DOHH2 (cell line): Measurements from ENCODE around the gene KRT222.

Source experiments
- EZH2phosphoT487 ChIP-seq: fragments of 200-600 bp; sonication (generic); IDR thresholded peaks from 2 replicates; pipeline ENCODE4 v1.6.1; 2017; ENCODE audit warnings: borderline replicate concordance, mild to moderate bottlenecking, antibody characterized with exemption, low read length, moderate library complexity, mixed read lengths
- TF ChIP-seq, protein P1 (sequence below): fragments of 200-600 bp; sonication (generic); IDR thresholded peaks from one replicate; pipeline ENCODE4 v1.5.1; 2014; ENCODE audit warnings: antibody characterized with exemption, mild to moderate bottlenecking, low read depth, low read length; ENCODE audit not compliant: poor library complexity, severe bottlenecking

DNA sequence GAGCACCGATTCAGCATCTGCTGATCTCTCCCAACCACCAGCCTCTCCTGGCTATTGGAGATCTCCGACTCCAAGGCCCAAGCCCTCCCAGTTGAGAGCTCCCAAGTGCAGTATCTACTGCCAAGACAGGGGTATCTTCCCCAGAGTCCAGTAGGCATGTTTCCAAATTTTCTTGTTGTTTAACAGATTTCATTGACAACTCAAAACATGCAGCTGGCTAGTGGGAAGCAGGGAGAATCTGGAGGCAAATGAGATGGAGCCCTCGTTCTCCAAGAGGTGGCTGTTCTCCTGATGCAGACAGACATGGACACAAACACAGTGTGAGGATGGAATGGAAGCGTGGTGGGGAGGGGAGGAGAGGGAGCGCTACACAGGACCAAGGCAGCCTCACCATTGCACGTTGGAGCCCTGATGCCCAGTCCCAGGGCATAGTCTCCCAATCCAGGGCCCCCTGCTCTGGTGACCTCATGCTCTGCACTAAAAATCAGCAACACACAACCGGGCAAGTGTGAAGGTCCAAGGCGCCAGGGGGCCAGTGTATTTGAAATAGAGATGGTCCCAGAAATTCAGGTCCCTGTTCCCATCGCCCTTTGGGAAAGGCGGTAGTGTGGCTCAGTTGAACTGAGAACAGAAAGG, 49.0 kb downstream of the KRT222 start:
- TF ChIP-seq, protein P1, sequence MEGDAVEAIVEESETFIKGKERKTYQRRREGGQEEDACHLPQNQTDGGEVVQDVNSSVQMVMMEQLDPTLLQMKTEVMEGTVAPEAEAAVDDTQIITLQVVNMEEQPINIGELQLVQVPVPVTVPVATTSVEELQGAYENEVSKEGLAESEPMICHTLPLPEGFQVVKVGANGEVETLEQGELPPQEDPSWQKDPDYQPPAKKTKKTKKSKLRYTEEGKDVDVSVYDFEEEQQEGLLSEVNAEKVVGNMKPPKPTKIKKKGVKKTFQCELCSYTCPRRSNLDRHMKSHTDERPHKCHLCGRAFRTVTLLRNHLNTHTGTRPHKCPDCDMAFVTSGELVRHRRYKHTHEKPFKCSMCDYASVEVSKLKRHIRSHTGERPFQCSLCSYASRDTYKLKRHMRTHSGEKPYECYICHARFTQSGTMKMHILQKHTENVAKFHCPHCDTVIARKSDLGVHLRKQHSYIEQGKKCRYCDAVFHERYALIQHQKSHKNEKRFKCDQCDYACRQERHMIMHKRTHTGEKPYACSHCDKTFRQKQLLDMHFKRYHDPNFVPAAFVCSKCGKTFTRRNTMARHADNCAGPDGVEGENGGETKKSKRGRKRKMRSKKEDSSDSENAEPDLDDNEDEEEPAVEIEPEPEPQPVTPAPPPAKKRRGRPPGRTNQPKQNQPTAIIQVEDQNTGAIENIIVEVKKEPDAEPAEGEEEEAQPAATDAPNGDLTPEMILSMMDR: no peak
- no peak for TF ChIP-seq EZH2phosphoT487
